NOMO-1 (cell line): ENCODE measurements around the gene PHLDA2.

ENCODE experiments used
- DNase-seq, 2 experiments: peaks; one replicate each; lab custom pipeline; 2025; ENCODE audit not compliant: unreplicated experiment in 2 of 2; lab: John Stamatoyannopoulos, UW

PHLDA2 gene, protein sequence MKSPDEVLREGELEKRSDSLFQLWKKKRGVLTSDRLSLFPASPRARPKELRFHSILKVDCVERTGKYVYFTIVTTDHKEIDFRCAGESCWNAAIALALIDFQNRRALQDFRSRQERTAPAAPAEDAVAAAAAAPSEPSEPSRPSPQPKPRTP

DNA sequence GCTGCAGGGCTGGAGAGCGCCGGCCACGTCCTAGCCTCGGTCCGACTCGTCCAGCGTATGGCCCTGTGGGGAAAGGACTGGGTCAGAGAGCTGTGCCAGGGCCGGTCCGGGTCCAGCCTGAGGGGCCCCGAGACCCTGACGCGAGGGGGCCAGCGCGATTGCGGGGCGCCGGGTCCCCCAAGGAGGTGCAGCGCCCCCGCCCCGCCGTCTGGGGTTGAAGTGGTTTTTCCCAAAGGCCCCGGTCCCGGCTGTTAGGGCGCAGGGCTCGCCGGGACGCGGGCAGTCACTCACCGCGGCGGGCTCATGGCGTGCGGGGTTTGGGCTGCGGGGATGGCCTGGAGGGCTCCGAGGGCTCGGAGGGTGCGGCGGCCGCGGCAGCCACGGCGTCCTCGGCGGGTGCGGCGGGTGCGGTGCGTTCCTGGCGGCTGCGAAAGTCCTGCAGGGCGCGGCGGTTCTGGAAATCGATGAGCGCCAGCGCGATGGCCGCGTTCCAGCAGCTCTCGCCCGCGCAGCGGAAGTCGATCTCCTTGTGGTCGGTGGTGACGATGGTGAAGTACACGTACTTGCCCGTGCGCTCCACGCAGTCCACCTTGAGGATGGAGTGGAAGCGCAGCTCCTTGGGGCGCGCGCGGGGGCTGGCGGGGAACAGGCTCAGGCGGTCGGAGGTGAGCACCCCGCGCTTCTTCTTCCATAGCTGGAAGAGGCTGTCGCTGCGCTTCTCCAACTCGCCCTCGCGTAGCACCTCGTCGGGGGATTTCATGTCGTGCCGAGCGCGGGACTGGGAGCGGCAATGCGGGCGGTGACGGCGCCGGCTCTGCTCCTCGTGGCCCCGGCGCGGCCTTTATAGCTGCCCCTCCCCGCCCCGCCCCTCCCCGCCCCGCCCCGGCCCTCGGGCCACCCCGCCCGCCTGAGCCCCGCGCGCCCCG lies at the start of gene PHLDA2:
Gene PHLDA2 (minus strand): TSS at position 816 of the 926 bp plus-strand sequence. CDS start 56 bp downstream, at position 760.
- DNase-seq: peak; percentile 49 to 52

DNA sequence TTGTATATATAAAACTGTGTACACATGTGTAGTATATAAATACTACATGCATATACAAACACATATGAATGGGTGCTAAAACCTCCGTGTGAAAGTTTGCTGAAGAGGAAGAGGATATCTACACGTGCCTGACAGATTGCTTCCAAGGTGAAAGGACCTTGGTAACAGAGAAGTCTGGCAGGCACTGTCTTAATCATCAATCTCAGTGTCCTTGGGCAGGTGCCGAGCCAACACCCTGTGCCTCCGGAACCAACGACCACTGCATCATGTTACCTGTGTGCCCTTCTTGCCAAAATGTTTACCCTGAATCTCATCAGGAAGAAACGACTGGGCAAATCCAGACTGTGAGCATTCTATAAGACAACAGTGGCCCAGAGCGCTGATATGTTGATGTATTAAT lies 47.9 kb upstream of the PHLDA2 start:
- DNase-seq: no peak

DNA sequence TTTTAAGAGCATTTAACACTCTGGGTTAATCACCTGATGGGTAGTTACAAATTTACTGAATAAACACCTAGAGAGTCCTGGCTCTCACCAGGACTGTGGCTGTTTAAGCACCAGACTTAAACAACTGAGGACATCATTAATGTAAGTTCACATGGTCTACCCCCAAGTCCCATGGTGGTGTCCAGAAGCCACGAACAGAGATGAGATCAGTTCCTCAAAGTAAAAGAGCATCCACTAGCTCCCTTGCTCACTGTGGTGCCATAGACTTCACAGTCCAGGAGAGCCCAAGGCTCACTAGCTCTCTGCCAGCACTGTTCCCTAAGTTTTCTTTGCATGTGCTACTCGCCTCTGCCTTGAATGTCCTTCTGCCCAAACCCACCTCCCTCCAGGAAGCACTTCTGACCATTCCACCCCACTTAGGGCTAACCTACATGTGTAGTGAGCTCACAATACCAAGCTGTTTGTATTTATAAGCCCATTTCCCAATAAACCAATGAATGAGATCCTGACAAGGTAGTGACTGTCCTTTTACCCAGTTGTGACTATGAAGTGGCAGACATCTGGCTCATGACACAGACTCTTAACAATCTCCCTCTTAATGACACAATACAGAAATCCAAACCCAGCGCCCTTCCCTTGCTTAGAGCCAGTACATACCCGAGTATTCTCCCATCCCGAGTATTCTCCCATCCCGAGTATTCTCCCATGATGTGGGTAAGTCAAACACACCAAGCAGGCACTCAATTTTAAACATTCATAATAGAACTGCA lies 47.3 kb upstream of the PHLDA2 start:
- no peak for DNase-seq

DNA sequence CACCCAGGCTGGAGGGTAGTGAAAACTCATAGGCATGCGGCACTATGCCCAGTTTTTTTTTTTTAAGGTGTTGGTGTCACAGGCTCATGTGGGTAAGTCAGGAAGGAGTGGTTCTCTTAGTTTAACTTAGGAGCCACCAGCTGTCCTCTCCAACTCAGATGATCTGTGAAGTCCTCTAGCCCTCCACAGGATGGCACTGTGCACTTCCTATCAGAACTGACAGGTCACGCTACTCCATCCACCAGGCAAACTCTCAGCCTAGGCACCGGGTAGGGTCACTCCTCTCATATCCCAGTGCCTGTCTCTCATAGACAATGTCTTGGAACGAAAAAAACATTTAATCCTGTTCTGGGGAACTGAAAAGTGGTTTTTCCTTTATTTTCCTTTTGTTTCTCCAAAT lies 46.4 kb upstream of the PHLDA2 start:
- DNase-seq: peak in 1 of 2 experiments; percentile 35

DNA sequence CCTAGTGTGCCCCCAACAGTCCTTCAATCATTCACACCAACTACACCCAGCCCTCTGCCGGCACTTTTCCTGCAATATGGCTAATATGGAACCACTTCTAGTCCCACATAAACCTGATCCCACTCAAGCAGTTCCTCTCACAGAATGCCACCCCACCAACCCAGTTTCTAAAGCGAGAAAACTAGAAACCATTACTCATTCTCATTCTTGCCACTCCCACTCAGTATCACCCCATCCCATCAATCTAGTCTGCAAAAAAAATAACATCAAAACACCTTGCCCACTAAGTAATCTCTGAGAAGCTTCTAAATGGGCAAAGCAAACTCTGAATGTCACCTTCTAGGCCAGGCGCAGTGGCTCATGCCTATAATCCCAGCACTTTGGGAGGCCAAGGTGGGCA lies 45.1 kb upstream of the PHLDA2 start:
- no peak for DNase-seq

- no peak for DNase-seq
Measured at GRCh38 chr11:2968341-2968900, 39.2 kb upstream of the PHLDA2 start.

DNA sequence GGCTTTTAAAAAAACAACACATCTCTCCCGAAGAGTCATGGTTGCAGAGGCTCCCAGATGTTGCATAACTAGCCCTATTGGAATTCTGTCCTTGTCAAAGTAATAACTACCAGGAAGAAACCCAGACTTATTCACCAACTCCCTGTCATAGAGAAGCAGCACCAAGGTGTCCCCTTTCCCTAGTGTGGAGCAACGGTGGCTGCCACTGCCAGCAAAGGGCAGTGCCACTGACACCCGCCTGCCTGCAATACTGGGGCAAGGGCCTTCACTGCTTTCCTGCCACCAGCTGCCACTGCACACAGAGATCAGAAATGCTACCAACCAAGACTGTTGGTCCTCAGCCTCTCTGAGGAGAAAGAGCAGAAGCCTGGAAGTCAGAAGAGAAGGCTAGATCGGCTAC lies 35.6 kb upstream of the PHLDA2 start:
- DNase-seq: no peak

GRCh38 chr11:2963761-2964160 lies 34.5 kb upstream of the PHLDA2 start:
- no peak for DNase-seq

DNA sequence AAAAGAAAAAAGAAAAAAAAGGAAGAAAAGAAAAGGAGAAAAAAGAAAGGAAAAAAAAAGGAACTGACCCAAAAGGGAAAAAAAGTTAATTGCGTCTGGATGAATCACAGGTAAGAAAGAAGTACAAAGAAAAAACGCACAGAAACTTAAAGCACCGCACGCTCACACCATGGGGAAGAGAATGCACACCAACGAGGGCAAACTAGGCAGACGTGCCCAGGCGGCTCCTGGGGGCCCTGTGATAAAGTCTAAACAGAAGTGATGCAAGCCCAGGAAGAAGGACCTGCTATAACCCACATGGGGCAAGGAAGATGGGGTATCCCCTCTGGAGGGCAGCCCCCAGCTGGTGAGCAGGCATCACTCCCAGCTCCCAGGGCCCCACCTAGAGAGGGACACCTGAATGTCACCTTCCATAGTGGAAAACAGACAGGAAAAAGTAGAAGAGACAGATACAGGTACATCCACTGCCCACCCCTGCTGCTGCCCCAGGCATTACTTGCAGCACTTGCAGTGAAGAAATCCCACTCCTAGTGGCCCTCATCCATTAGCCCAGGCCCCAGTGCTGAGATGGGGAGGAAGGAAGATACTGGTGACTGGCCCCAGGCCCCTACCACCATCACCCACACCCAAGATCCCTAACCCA lies 34.0 kb upstream of the PHLDA2 start:
- peak; percentile 7 to 14 for DNase-seq

- peak; percentile 15 to 21 for DNase-seq
Measured at GRCh38 chr11:2961080-2961479, 31.9 kb upstream of the PHLDA2 start.

- DNase-seq: no peak
Measured at GRCh38 chr11:2960139-2960538, 30.9 kb upstream of the PHLDA2 start.

DNA sequence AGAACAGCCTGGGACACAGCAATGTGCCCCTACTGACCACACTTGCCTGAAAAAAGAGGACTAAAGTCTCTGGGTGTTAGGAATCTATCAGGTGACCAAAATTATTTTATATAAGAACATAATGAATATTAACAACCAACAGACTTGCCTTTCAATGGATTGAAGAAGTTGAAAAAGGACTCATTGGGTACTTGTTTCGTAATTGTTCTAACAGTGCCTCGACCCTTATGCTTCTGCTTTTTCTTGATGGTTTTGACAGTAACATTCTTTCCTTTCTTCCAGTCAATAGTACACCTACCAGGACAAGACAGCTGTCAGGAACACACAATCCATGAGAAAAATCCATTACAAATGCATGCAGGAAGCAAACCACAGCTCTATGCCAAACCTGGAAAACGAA lies 29.0 kb upstream of the PHLDA2 start:
- peak; percentile 38 to 83 for DNase-seq

- no peak for DNase-seq
Measured at GRCh38 chr11:2955906-2956476, 26.8 kb upstream of the PHLDA2 start.

DNA sequence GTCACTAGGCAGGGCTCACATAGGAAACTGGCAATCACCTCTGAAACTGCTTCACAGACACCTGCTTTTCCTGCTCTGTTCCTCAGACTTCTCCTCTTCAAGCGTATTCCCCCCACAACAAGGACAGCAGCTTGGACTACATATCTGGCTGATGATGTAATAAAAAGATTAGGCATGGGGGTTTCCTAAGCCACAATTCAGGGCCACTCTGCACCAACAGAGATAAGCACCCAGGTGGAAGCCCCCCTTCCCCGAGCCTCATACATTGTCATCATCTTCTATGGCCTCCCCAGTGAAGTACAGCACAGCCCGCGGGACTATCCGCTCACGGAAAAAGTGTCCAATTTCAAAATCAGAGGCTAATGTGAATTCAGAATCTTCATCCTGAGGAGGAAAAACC lies 25.0 kb upstream of the PHLDA2 start:
- no peak for DNase-seq

DNA sequence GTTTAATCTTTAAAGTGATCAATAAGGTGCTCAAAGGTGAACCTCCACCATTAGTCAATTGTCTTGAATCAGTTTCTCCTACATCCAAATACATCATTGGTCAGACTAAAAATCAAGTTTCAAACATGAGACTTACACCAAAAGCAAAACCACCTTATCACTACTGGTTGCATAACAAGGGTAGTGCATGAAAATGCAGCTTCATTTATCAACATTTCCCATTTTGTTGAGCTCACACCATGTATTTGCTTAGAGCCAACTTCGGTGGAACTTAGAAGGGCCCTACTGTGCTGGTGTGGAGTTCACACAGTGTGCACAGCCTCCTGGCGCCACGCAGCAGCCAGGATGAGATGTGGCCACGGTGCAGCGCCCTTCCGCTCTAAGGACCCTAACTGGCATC lies 23.1 kb upstream of the PHLDA2 start:
- peak; percentile 29 to 57 for DNase-seq

DNA sequence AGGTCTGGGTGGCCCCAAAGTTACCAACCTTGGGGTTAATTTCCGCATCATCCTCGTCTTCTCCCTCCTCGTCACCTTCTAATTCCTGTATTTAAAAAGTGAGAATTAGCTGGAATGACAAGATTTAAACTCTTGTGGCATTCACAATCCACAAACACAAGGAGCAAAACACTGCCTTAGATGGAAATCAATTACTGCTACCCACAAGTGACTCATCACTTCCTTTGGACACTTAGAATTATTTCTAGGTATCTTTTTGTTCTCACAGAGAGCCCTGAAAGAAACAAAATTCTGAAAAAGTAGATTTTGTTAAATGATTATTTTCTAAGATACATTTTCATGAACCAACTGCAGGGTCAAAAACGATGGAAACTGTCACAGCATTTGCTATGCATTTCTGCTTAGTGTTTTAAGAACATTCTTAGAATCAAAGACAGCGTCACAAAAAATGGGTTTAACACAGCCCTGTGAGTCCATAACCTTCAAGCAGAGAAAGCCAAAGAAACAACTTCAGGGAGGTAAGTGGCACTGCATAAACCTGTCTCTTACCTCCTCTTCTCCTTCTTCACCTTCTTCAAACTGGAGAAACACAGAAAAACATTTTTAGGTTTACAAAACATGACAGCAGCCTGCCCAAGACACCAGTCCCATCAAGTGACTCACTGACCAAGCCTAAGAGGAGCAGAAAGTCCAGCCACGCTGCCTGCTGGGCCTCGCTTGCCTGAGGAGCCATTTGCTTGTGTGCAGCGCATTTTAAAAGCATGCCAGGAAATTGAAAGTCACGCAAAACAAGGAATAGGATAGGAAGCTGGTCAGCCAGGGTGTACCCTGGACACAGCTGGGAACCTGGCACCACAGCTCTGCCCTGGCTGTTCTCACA lies 22.3 kb upstream of the PHLDA2 start:
- DNase-seq: peak in 1 of 2 experiments; percentile 54

GRCh38 chr11:2950825-2951224 lies 21.6 kb upstream of the PHLDA2 start:
- DNase-seq: no peak

DNA sequence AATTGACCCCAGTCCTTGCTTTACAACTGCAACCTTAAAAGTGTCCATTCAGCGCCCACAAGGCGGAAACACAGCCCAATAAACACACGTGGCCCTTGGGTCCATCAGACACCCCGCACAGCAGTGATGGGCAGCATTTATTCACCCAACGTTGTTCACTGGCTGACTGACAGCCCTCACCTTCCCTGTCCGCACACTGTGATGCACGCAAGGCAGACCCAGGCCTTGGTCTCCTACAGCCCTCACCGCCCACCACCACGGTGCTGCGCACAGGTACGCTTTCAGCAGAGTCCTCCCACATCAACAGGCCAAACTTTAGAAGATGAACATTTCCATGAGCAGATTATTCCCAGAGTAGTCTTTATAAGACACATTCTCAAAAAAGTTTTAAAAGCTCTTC lies 20.7 kb upstream of the PHLDA2 start:
- DNase-seq: no peak

- no peak for DNase-seq
Measured at GRCh38 chr11:2947744-2948143, 18.5 kb upstream of the PHLDA2 start.
